HEK293T (cell line): ENCODE data around the gene H2AZ1.

ENCODE experiments used
- ARNT ChIP-seq: fragments of 450-650 bp; IDR thresholded peaks from 2 replicates; pipeline ENCODE4 v1.6.1; 2017; ENCODE audit warnings: mild to moderate bottlenecking
- BHLHE40 ChIP-seq: fragments of 450-650 bp; IDR thresholded peaks from 2 replicates; pipeline ENCODE4 v1.6.1; 2016; ENCODE audit warnings: mild to moderate bottlenecking, moderate library complexity, borderline replicate concordance
- ELF4 ChIP-seq: fragments of 450-650 bp; IDR thresholded peaks from 2 replicates; pipeline ENCODE4 v1.6.1; 2017; ENCODE audit warnings: antibody characterized with exemption
- FOXA1 ChIP-seq: fragments of 450-650 bp; IDR thresholded peaks from 2 replicates; pipeline ENCODE4 v1.6.1; 2016; ENCODE audit warnings: mild to moderate bottlenecking
- FOXK2 ChIP-seq: fragments of 450-650 bp; IDR thresholded peaks from 2 replicates; pipeline ENCODE4 v1.6.1; 2016; ENCODE audit warnings: mild to moderate bottlenecking
- HDGF ChIP-seq: fragments of 450-650 bp; IDR thresholded peaks from 2 replicates; pipeline ENCODE4 v1.6.1; 2017; ENCODE audit warnings: antibody characterized with exemption, borderline replicate concordance
- SP1 ChIP-seq: fragments of 450-650 bp; IDR thresholded peaks from 2 replicates; pipeline ENCODE4 v1.6.1; 2017
- TARDBP ChIP-seq: fragments of 450-650 bp; IDR thresholded peaks from 2 replicates; pipeline ENCODE4 v1.6.1; 2016
- ZNF384 ChIP-seq: fragments of 450-650 bp; IDR thresholded peaks from 2 replicates; pipeline ENCODE4 v1.6.1; 2016

DNA sequence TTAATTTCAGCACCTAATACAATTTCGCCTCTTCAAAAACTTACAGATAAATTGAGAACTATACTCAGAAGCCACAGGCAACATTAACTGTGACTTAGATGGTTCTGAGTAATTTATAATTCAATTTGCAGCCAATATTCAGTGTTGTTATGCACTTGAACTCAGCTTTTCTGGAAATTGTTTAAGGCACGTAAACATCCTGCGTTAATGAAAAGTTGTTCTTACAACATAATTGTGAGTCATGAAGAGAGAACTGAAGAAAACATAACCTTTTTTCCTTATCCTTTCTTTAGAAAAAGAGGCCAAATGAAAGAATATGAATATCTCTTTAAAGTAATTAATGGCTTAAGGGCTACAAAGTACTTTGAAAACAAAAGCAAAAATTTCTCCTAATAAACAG is 16.6 kb upstream of the H2AZ1 start:
- TF ChIP-seq FOXK2, result no peak
- TF ChIP-seq FOXA1, result no peak
- no peak for TF ChIP-seq ARNT
- TF ChIP-seq SP1, result no peak
- TF ChIP-seq TARDBP, result no peak
- TF ChIP-seq ZNF384, result no peak
- no peak for TF ChIP-seq ELF4
- no peak for TF ChIP-seq HDGF
- no peak for TF ChIP-seq BHLHE40
